H1 (cell line): Measurements from ENCODE around the gene MAPK11. TPM values are rescaled to one million over a fixed set of nuclear protein-coding genes. Genes with fewer than 3 reads are reported as not detected.
A peak's percentile ranks its signal among the peaks of the same experiment; 100 is the strongest.

ENCODE experiments used
- CTCF ChIA-PET: fragments of 300-600 bp; sonication (Branson Sonifier 250); formaldehyde crosslinking; loops from one replicate; lab custom pipeline; 2021; ENCODE audit not compliant: partially characterized antibody; lab: Charles Lee
- POLR2A ChIA-PET: fragments of 300-600 bp; sonication (Branson Sonifier 250); formaldehyde crosslinking; loops from one replicate; lab custom pipeline; 2021; ENCODE audit warnings: inconsistent platforms; ENCODE audit not compliant: partially characterized antibody; lab: Charles Lee
- DNase-seq, 2 experiments: peaks; one replicate each; pipeline versions ENCODE4 v3.0.0 to v3.0.0-alpha.2; 2010 to 2022; ENCODE audit warnings: low spot score in 2 of 2, low read depth in 1 of 2, mixed read lengths in 1 of 2
- FAIRE-seq: peaks from 2 replicates; lab custom pipeline; 2011; peaks lifted over from hg19 to GRCh38; lab: Jason Lieb, UNC
- H2AFZ ChIP-seq: 2 replicates; pipeline ENCODE4 v1.8.1; 2012; ENCODE audit warnings: low read length, inconsistent platforms
- H2AK5ac ChIP-seq: 2 replicates; pipeline ENCODE4 v1.6.1; 2013; ENCODE audit warnings: low read depth, low read length
- H2BK120ac ChIP-seq: replicated peaks from 2 replicates; pipeline ENCODE3; 2013; ENCODE audit warnings: low read depth, low read length, inconsistent platforms
- H2BK12ac ChIP-seq: 2 replicates; pipeline ENCODE4 v1.6.1; 2013; ENCODE audit warnings: low read depth, low read length
- H2BK15ac ChIP-seq: 2 replicates; pipeline ENCODE4 v1.6.1; 2013; ENCODE audit warnings: low read length
- H2BK20ac ChIP-seq: 2 replicates; pipeline ENCODE4 v1.6.1; 2013; ENCODE audit warnings: low read length
- H2BK5ac ChIP-seq: 2 replicates; pipeline ENCODE4 v1.6.1; 2013; ENCODE audit warnings: low read depth, low read length
- H3K14ac ChIP-seq: 2 replicates; pipeline ENCODE4 v1.6.1; 2013; ENCODE audit warnings: inconsistent platforms; ENCODE audit not compliant: insufficient read length
- H3K18ac ChIP-seq: 2 replicates; pipeline ENCODE4 v1.6.1; 2013; ENCODE audit warnings: low read length; ENCODE audit errors: extremely low read depth
- H3K23ac ChIP-seq: 2 replicates; pipeline ENCODE4 v1.6.1; 2013; ENCODE audit warnings: inconsistent platforms; ENCODE audit not compliant: insufficient read length
- H3K23me2 ChIP-seq: 2 replicates; pipeline ENCODE4 v1.6.1; 2013; ENCODE audit warnings: low read depth, low read length
- H3K27ac ChIP-seq: 2 replicates; pipeline ENCODE4 v1.6.1; 2011; ENCODE audit warnings: low read depth, low read length, inconsistent platforms
- H3K27me3 ChIP-seq, 4 experiments: replicated peaks in 1 of 4; 1 replicate in 1 of 4; 2 replicates in 3 of 4; pipeline versions ENCODE4 v1.6.1 to v1.8.1; 2011 to 2013; ENCODE audit warnings: low read length in 3 of 4, mild to moderate bottlenecking in 3 of 4, inconsistent platforms in 2 of 4, mixed read lengths in 2 of 4, moderate library complexity in 1 of 4; ENCODE audit not compliant: control insufficient read depth in 3 of 4, insufficient read depth in 3 of 4; ENCODE audit errors: extremely low read depth in 1 of 4
- H3K36me3 ChIP-seq, 4 experiments: 2 replicates each; pipeline versions ENCODE4 v1.6.1 to v1.8.1; 2011 to 2013; ENCODE audit warnings: mild to moderate bottlenecking in 4 of 4, low read length in 3 of 4, moderate library complexity in 2 of 4, control low read depth in 1 of 4, inconsistent platforms in 1 of 4; ENCODE audit not compliant: insufficient read depth in 4 of 4, control insufficient read depth in 2 of 4
- H3K4ac ChIP-seq: replicated peaks from 2 replicates; pipeline ENCODE3; 2013; ENCODE audit warnings: low read length, low read depth, mixed read lengths, inconsistent platforms; ENCODE audit not compliant: insufficient read length
- H3K4me1 ChIP-seq, 4 experiments: replicated peaks in 1 of 4; 1 replicate in 1 of 4; 2 replicates in 3 of 4; pipeline versions ENCODE4 v1.6.1 to v1.8.1; 2011 to 2013; ENCODE audit warnings: low read length in 3 of 4, inconsistent platforms in 2 of 4, mixed read lengths in 1 of 4; ENCODE audit not compliant: insufficient read depth in 4 of 4, control insufficient read depth in 3 of 4
- H3K4me2 ChIP-seq, 2 experiments: 2 replicates each; pipeline versions ENCODE4 v1.6.1 to v1.8.1; 2011 to 2013; ENCODE audit warnings: low read depth in 2 of 2, low read length in 2 of 2, control low read depth in 1 of 2, inconsistent platforms in 1 of 2, mild to moderate bottlenecking in 1 of 2; ENCODE audit not compliant: insufficient read depth in 1 of 2
- H3K4me3 ChIP-seq, 4 experiments: fragments of 200-600, 300-600 bp in 1 of 4; sonication (generic), shearing (Covaris generic), sonication (Bioruptor Twin) in 1 of 4; 2 replicates each; pipeline versions ENCODE4 v1.5.1 to v1.8.1; 2011 to 2016; ENCODE audit warnings: low read length in 4 of 4, low read depth in 3 of 4, control low read depth in 2 of 4, inconsistent platforms in 2 of 4, mild to moderate bottlenecking in 2 of 4, mixed read lengths in 1 of 4, moderate library complexity in 1 of 4; ENCODE audit not compliant: insufficient read depth in 2 of 4; ENCODE audit errors: extremely low read depth in 1 of 4
- H3K56ac ChIP-seq: replicated peaks from 2 replicates; pipeline ENCODE3; 2013; ENCODE audit warnings: low read depth, mild to moderate bottlenecking, mixed read lengths, low read length, inconsistent platforms; ENCODE audit not compliant: insufficient read length
- H3K79me1 ChIP-seq: 2 replicates; pipeline ENCODE4 v1.6.1; 2013; ENCODE audit warnings: low read depth, low read length, control low read depth
- H3K79me2 ChIP-seq, 2 experiments: 2 replicates each; pipeline versions ENCODE4 v1.6.1 to v1.8.1; 2012 to 2013; ENCODE audit warnings: low read length in 2 of 2, mild to moderate bottlenecking in 2 of 2, inconsistent platforms in 1 of 2; ENCODE audit not compliant: insufficient read depth in 2 of 2, control insufficient read depth in 1 of 2
- H3K9ac ChIP-seq, 4 experiments: replicated peaks in 1 of 4; 1 replicate in 1 of 4; 2 replicates in 3 of 4; pipeline versions ENCODE4 v1.6.1 to v1.8.1; 2011 to 2013; ENCODE audit warnings: low read depth in 3 of 4, low read length in 3 of 4, control low read depth in 2 of 4, mild to moderate bottlenecking in 2 of 4, moderate library complexity in 2 of 4, inconsistent platforms in 1 of 4; ENCODE audit errors: extremely low read depth in 1 of 4
- H3K9me3 ChIP-seq, 2 experiments: 2 replicates each; pipeline versions ENCODE4 v1.6.1 to v1.8.1; 2012 to 2013; ENCODE audit warnings: mild to moderate bottlenecking in 2 of 2, moderate library complexity in 2 of 2, control low read depth in 1 of 2, inconsistent platforms in 1 of 2, low read depth in 1 of 2, low read length in 1 of 2, mixed read lengths in 1 of 2; ENCODE audit not compliant: insufficient read depth in 2 of 2
- H4K20me1 ChIP-seq, 2 experiments: replicated peaks in 1 of 2; 2 replicates each; pipeline versions ENCODE3 to v1.8.1; 2011 to 2013; ENCODE audit warnings: inconsistent platforms in 2 of 2, low read length in 2 of 2, mild to moderate bottlenecking in 1 of 2; ENCODE audit not compliant: insufficient read depth in 2 of 2, control insufficient read depth in 1 of 2
- H4K5ac ChIP-seq: 2 replicates; pipeline ENCODE4 v1.6.1; 2013; ENCODE audit warnings: low read length, low read depth, mixed read lengths, inconsistent platforms; ENCODE audit not compliant: insufficient read length
- H4K8ac ChIP-seq: 2 replicates; pipeline ENCODE4 v1.8.0; 2013; ENCODE audit warnings: mild to moderate bottlenecking, moderate library complexity, low read length, inconsistent platforms; ENCODE audit not compliant: insufficient read depth; ENCODE audit errors: extremely low read depth
- H4K91ac ChIP-seq: replicated peaks from 2 replicates; pipeline ENCODE3; 2013; ENCODE audit warnings: low read length, mixed read lengths, inconsistent platforms; ENCODE audit not compliant: insufficient read length
- BCL11A ChIP-seq, 2 experiments: IDR thresholded peaks; one replicate each; pipeline ENCODE4 v1.6.1; 2011; ENCODE audit warnings: low read depth in 2 of 2, low read length in 2 of 2, mild to moderate bottlenecking in 2 of 2
- E2F6 ChIP-seq: IDR thresholded peaks from 2 replicates; pipeline ENCODE4 v1.6.1; 2012; ENCODE audit warnings: inconsistent platforms
- HDAC6 ChIP-seq: IDR thresholded peaks from one replicate; pipeline ENCODE4 v1.7.1; 2012; ENCODE audit warnings: low read depth, mild to moderate bottlenecking, inconsistent platforms, low read length, moderate library complexity
- JUN ChIP-seq: IDR thresholded peaks from 2 replicates; pipeline ENCODE4 v1.6.1; 2011; ENCODE audit warnings: low read depth, mild to moderate bottlenecking, improper control_type of control experiment, low read length
- POLR2A ChIP-seq, 2 experiments: IDR thresholded peaks; 1 replicate in 1 of 2; 2 replicates in 1 of 2; pipeline ENCODE4 v1.6.1; 2011; ENCODE audit warnings: low read depth in 2 of 2, low read length in 2 of 2, mild to moderate bottlenecking in 2 of 2; ENCODE audit errors: control extremely low read depth in 1 of 2
- POU5F1 ChIP-seq: IDR thresholded peaks from 2 replicates; pipeline ENCODE4 v1.6.1; 2011; ENCODE audit warnings: low read depth, mild to moderate bottlenecking, low read length, moderate library complexity
- RBBP5 ChIP-seq: IDR thresholded peaks from 2 replicates; pipeline ENCODE4 v1.7.1; 2012; ENCODE audit warnings: low read depth, mild to moderate bottlenecking, inconsistent platforms, low read length, moderate library complexity, borderline replicate concordance
- RXRA ChIP-seq: IDR thresholded peaks from 2 replicates; pipeline ENCODE4 v1.6.1; 2011; ENCODE audit warnings: low read depth, mild to moderate bottlenecking, low read length, moderate library complexity; ENCODE audit not compliant: insufficient read depth
- SP4 ChIP-seq: IDR thresholded peaks from 2 replicates; pipeline ENCODE4 v1.6.1; 2012; ENCODE audit warnings: low read length, inconsistent platforms
- SUZ12 ChIP-seq: fragments of 200-600 bp; sonication (generic); IDR thresholded peaks from 2 replicates; pipeline ENCODE4 v1.6.1; 2012; ENCODE audit warnings: mild to moderate bottlenecking, inconsistent platforms, low read length, moderate library complexity, mixed read lengths
- YY1 ChIP-seq: IDR thresholded peaks from 2 replicates; pipeline ENCODE4 v1.6.1; 2011; ENCODE audit warnings: low read depth, mild to moderate bottlenecking, low read length
- WGBS, 2 experiments: shearing (Covaris generic) in 1 of 2; methylation state at CpG; one replicate each; pipeline versions ENCODE4 v1.1.6 to v1.1.7; 2013 to 2015; ENCODE audit warnings: low lambda C conversion rate in 2 of 2, mixed read lengths in 2 of 2, inconsistent platforms in 1 of 2, low coverage in 1 of 2, missing lambda C conversion rate in 1 of 2; ENCODE audit not compliant: insufficient replicate concordance in 2 of 2, insufficient coverage in 1 of 2, insufficient read length in 1 of 2; ENCODE audit errors: extremely low coverage in 1 of 2, missing lambda C conversion rate in 1 of 2; 5-methylcytosine and 5-hydroxymethylcytosine counted together
- polyA plus RNA-seq, 7 experiments: library from polyadenylated mRNA; depleted of rRNA in 3 of 7; stranded (reverse) in 5 of 7; unstranded in 2 of 7; fragments of >200 nt in 5 of 7; fragments of 200-250 nt in 2 of 7; gene quantifications; 1 replicate in 5 of 7; 2 replicates in 1 of 7; 4 replicates in 1 of 7; pipeline versions ENCODE4 v1.2.1 to v1.2.3, GENCODE V29; 2011 to 2013; ENCODE audit warnings: missing spikeins in 2 of 7, mixed read lengths in 2 of 7
- total RNA-seq: library from RNA; stranded (reverse); fragmentation: NEBNext Ultra II Directional; extraction: Animal tissue kit (Norgen Biotek cat#: 25700); gene quantifications from 2 replicates; pipeline ENCODE4 v1.2.1, GENCODE V29; 2021

The MAPK11 gene
- total and polyA plus RNA-seq, 2 of the 8 experiments (the other 6 are each of a cell fraction or from before 2014, with no cell fraction given), result 0.70 to 1.5 TPM

GRCh38 chr22:50219800-50220602, 50.2 kb downstream of the MAPK11 start:
- no peak overlapping the region for H3K23ac ChIP-seq
- H2BK12ac ChIP-seq, result no peak overlapping the region
- H3K4ac ChIP-seq, result no peak overlapping the region
- peak overlapping the region; percentile 62 for H4K8ac ChIP-seq
- 93% methylated on average over 23 of the region's 25 CpGs; no CpG with 5 or more reads in 1 of the 2 experiments for WGBS, 2 experiments
- FAIRE-seq, result no peak
- no peaks in the 10 kb centered on the region; a peak in 1 of 4 replicates for H3K9me3 ChIP-seq
- no peak overlapping the region for H2AK5ac ChIP-seq
- no peak overlapping the region for H4K91ac ChIP-seq
- ChIA-PET POLR2A (interaction anchor here (0.6 to 2.9 kb wide), 4 partner anchors 12 to 166 kb away, joined by 3 to 9 read pairs (median 3); no protein-coding TSS in a partner anchor), CTCF (interaction anchor here (1.2 to 9.2 kb wide), 5 partner anchors 11 to 72 kb away, joined by 4 to 77 read pairs (median 6); no protein-coding TSS in a partner anchor)
- no peak overlapping the region for H3K4me3 ChIP-seq
- H4K5ac ChIP-seq, result no peak overlapping the region
- no peak overlapping the region for H2BK120ac ChIP-seq
- H3K79me1 ChIP-seq, result peaks cover 2% of the 10 kb centered on the region; the same call in 1 of the 2 replicates
- no peak overlapping the region for H2BK15ac ChIP-seq
- H3K56ac ChIP-seq, result no peak overlapping the region
- H2AFZ ChIP-seq, result no peak overlapping the region
- H3K4me2 ChIP-seq, result no peak overlapping the region
- no peak overlapping the region for H2BK20ac ChIP-seq
- H3K36me3 ChIP-seq, result peaks cover 7 to 41% (median 29%) of the 10 kb centered on the region in 4 experiments
- H4K20me1 ChIP-seq, result peaks cover 7 to 32% of the 10 kb centered on the region in 2 experiments
- H3K27me3 ChIP-seq, result no peaks in the 10 kb centered on the region
- no peaks in the 10 kb centered on the region; a peak in 1 of 4 replicates for H3K79me2 ChIP-seq
- DNase-seq, result peak in 1 of 2 experiments; percentile 45
- H3K9ac ChIP-seq, result no peak overlapping the region
- H3K27ac ChIP-seq, result no peak overlapping the region
- peaks cover 0 to 11% (median 2%) of the 10 kb centered on the region in 4 experiments; a peak in 3 of 7 replicates for H3K4me1 ChIP-seq
- H3K23me2 ChIP-seq, result no peaks in the 10 kb centered on the region
- no peak overlapping the region for H3K14ac ChIP-seq
- no peak overlapping the region; the same call in 1 of the 2 replicates for H3K18ac ChIP-seq
- no peak overlapping the region for H2BK5ac ChIP-seq
- no peak for TF ChIP-seq HDAC6
- no peak for TF ChIP-seq RBBP5
- TF ChIP-seq JUN, result no peak
- TF ChIP-seq SP4, result no peak
- TF ChIP-seq RXRA, result no peak
- no peak for TF ChIP-seq POLR2A (IDR thresholded peaks at IDR 0.05; ENCODE audit: control extremely low read depth in 1 of 2, low read depth in 2 of 2, low read length in 2 of 2)
- TF ChIP-seq POU5F1, result no peak
- TF ChIP-seq E2F6, result no peak
- no peak for TF ChIP-seq BCL11A (IDR thresholded peaks at IDR 0.05; ENCODE audit: low read depth in 2 of 2, low read length in 2 of 2)
- TF ChIP-seq YY1, result no peak
- TF ChIP-seq SUZ12, result no peak
